NCI-H748 treated with DMSO at 0.1 percent for 48 hours (cell line): Measurements from ENCODE around the gene NODAL.
"Not testable (repeated sequence)": the region's sequence is repeated elsewhere in the genome, so short reads cannot be mapped to it uniquely, and the experiment has no call there.

Experiments
- DNase-seq: peaks from one replicate; lab custom pipeline; 2025; lab: John Stamatoyannopoulos, UW

Gene NODAL

GRCh38 chr10:70441161-70441894 is at the start of gene NODAL:
NODAL (minus strand) TSS chr10:70441681; CDS start chr10:70441667, 14 bp downstream.
- no peak for DNase-seq

- DNase-seq: no peak
Measured at GRCh38 chr10:70490142-70490541, 48.7 kb upstream of the NODAL start.

DNA sequence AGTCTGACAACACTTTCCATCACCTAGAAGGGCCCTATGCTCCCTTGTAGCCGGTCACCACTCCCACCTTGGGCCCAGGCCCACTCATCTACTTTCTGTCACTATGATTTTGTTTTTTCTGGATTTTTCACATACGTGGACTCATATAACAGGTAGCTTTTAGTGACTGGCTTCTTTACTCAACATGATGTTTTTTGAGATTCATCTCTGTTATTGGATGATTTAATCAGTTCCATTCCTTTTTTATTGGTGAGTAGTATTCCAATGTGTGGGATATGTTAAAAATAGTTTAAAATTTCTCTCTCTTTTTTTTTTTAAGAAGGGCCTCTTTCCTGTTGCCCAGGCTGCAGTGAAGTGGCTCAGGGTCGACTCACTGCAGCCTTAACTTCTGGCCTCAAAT is 46.3 kb upstream of the NODAL start:
- DNase-seq: no peak

DNA sequence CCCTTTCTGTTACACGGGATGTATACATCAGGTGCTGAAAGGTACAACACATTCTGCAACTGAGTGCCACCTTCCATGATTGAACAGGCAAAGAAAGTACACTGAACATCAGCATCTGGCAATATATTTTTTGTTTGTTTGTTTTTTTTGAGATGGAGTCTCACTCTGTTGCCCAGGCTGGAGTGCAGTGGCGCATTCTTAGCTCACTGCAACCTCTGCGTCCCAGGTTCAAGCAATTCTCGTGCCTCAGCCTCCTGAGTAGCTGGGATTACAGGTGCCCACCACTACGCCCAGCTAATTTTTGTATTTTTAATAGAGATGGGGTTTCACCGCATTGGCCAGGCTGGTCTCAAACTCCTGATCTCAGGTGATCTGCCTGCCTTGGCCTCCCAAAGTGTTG is 42.4 kb upstream of the NODAL start:
- not testable (repeated sequence) for DNase-seq

DNA sequence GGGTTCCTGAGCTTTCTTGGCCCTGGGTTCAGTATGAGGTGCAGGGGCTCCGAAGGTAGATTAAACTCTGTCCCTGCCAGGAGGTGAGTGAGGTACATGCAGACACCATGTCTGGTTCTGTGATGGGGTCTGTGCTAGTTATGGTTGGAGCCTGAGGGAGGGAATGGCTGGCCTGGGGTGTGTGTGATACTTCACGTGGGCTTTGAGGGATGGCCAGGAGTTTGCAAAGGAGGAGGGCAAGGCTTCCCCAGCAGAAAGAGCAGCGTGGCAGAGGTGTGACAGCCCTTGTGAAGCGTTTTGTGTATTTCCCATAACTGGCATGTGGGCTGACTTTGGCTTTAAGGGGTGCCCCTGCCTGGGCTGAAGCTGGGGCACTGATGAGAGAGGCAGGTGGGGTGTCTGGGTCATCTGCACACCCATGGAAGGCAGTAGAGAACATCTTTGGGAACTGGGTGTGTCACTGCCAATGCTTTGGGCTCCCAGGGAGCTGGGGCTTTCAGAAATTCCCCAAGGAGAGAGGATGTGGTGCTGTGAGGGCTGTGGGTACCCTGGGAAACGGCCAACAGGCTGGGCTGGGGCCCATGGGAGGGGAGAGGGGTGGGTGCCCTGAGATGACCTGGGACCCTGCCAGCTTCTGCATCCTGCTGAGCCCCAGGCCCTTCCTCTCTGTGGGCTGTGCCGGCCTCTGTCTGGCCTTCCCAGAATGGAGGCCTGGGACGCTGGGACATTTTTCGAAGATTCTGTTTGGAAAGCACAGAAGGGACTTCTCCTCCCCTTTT is 41.7 kb upstream of the NODAL start:
- no peak for DNase-seq

DNA sequence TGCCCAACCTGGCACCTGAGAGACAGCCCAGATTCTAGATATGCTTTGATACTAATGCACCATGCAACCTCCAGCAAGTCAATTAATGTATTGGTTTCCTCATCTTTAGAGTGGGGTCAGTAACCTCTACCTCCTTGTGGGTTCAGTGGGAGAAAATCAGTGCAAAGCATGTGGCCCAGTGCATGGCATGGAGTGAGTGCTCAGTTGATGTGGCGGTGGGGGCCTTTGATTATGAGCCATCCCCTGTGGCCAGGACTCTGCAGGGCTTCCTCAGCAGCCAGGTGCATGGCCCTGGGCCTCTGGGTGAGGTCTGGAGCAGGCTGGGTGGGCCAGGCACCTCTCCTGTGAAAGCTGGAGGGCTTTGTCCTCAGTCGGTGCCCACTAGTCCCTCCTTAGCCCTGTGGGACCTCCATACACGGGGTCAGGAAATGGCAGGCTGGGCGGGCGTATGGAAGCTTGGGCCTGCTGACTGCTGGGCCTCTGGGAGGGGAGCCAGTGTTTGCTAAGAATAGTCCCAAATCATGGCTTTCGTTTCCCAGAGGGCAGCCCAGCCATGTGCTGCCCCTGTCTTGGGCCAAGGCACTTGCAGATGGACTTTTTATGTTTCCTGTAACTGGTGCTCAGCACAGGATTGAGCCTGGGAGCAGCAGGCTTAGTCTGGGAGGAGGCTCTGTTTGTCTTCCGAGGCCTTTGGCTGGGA is 40.5 kb upstream of the NODAL start:
- DNase-seq: no peak

DNA sequence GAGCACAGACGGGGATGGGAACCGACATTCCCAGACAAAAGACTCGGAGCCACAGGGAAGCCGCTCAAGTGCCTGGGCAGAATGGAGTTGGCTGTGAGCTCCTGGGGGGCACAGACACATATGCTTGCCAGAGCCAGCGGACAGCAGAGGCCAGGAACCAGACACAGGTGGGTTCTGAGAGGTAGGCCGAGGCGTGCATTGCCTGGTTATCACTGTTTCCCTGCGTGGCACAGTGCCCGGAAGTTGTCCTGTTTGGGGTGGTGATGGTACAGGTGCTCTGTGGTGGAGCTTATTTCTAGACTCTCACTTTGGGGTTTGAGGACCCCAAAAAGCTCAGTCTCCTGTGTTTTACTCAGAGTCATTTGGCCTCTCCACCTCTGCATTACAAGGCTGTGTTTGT is 39.6 kb upstream of the NODAL start:
- DNase-seq: no peak

GRCh38 chr10:70480239-70480861 is 38.9 kb upstream of the NODAL start:
- DNase-seq: no peak

- no peak for DNase-seq
Measured at GRCh38 chr10:70479626-70480238, 38.3 kb upstream of the NODAL start.

DNA sequence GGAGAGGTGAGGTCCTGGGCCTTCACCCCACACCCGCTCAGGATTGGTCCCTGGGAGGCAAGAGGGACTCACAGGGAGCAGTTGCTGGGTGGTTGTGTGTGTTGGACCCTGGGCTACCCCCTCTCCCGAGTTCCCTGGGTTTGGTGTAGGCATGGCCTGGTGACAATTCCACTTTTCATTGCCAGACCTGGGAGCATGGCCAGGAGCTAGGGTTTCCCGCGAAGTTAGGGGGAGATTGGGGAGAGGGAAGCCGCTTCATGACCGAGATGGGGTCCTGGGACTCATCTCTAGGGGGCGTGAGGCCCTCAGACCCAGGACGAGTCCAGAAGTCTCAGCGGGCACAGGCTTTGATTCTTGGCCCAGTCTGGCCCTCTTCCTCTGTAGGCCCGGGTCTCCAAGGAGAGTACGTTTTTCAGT is 37.7 kb upstream of the NODAL start:
- no peak for DNase-seq

- no peak for DNase-seq
Measured at GRCh38 chr10:70478191-70479164, 37.0 kb upstream of the NODAL start, which contains the start of gene PALD1. PALD1 (plus strand) TSS chr10:70478767; CDS start chr10:70525952, 47,185 bp downstream.

DNA sequence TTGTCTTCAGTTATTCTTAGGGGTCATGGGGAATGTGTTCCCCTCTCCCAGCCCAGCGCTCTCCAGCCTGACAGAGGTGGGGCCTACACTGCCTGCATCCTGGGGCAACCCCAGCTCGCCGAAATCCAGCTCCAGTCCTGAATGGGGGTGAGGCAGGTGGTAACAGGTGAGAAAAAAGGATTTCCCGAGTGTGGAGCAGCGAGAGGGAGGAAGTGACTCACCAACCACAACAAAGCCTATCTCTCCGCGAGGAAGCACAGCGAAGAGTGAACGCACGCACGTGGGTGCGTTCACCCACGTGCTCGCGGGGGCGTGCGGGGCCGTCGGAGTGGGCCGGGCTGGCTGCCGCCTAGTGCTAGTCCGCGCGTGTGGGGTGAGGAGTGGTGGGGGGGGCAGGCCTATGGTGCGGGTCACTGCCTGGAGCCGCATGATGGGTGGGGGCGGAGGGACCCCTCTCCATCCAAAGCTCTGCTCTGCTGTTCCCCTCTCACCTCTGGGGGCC is 36.2 kb upstream of the NODAL start:
- DNase-seq: no peak

GRCh38 chr10:70476249-70477035 is 35.0 kb upstream of the NODAL start:
- no peak for DNase-seq

DNA sequence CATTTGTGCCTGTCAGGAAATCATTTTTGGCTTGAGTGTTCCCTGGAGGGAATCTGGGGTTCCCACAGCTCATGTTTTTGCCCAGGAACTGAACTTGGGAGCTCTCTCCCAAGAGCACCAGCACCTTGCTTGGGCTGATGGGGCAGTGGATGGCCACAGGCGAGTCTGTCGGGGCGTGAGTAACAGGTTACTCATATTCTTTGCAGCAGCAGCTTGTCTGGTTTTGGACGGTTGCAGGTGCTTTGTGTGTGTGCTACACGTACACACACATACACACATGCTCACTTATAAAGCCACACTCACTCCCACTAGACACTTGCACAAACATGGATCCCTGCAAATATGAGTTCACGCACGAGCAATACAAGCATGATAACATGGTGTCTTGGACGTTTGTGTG is 34.2 kb upstream of the NODAL start:
- DNase-seq: no peak

DNA sequence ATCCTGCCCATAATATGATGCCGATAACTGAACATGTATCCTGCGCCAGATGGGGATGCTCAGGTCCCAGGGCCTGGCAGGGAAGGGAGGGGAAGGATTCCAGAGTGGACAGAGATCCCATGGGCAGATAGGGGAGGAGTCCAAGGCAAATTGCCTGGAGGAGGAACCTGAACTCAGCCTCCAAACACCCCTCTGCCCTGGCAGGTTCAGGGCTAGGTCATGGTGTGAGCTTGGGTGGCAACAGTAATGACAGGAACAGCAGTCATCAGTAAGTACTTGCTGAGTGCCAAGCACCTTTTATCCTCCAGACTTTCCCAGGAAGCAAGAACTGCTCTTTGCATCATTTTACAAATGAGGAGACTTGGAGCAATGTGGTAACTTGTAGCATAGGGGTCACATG is 33.3 kb upstream of the NODAL start:
- DNase-seq: no peak

DNA sequence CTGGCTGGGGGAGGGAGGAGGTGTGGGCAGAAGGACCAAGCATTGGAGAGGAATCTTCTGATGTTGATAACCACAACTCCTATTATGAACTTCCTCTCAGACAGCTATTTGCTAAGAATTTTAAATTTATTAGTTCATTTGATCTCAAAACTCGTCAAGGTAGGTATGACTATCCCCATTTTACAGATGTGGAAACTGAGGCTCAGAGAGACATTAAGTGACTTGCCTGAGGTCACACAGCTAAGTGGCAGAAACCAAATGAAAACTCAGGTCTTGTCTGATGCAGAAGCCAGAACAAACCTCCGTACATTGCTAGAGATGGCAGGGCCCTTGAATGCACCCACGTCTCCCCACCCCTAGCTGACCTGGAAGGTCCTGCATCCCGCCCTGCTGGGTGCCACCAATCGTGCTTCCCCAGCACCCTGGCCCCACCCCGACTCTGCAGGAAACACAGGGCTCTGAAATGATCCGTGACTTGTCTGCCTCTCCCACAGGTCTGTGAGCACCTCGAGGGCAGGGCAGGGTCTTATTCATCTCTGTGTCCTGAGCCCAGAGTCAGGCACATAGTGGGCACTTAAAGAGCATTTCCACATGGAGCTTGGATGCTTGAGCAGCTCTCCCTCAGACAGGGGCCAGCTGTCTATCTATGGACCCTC is 31.4 kb upstream of the NODAL start:
- no peak for DNase-seq

GRCh38 chr10:70466951-70467350 is 25.5 kb upstream of the NODAL start:
- DNase-seq: no peak

DNA sequence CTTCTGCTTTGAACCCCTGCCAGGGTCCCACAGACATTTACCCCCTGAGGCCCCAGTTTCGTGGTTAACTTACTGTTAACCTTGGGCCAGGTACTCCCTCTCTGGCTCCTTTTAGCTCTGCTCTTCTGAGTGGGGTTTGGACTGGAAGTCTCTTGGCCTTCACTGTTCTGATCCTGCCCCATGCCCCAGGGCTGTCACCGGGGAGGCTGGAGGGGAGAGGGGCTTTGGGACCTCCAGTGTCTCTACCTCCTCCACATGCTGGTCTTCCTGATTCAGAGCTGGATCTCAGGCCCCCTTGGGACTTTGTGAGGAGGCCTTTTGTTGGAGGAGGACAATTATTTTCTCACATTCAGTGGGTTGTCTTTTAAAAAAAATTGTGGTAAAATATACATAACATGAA is 24.4 kb upstream of the NODAL start:
- no peak for DNase-seq

DNA sequence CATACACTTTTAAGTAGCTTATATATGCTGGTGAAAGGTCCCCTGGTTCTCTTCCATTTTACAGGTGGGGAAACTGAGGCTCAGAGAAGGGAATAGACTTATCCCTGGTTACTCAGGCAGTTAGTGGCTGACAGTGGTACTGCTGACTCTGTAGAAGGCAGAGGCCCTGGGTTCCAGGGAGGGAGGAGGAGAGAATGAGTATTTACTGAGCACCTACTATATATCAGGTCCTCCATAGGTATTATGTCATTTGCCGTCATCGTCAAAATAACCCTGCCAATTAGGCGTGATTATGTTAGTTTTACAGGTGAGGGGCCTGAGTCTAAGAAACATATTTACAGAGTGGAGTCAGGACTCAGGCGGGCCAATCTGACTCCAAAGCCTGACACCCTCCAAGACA is 23.8 kb upstream of the NODAL start:
- no peak for DNase-seq
